Measurements from ENCODE around the gene HPCAL1.

HPCAL1 gene

DNA sequence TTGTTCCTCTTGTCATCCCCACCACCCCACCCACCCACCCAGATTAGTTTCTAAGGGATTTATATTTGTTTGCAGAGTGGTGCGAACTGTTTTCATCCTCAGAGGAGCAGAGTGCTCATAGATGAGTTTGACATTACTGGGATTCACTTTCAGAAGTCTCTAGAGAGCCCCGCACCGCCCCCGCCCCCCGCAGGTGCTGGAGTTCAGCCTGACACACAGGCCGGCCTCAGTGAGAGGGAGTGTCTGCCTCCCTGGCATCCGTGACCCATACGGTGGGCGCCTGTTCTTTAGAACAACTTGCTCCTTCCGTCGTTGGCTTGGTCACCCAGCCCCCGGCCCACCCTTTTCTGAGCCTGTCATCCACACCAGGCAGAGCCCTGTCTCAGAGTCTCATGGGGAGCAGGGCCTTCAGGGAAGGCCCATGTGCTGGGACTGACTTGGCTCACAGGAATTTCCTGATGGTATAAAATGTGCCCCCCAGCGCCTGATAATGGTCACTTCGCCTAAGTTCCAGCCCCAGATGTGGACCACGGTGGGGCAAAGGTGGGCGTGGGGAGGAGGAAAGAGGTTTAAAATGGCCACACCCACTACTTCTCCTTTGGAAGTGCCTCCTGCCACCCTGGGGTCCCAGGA lies 44.3 kb downstream of the HPCAL1 start:
- no peak overlapping the region for H3K27ac ChIP-seq
- TF ChIP-seq ZFX (IDR thresholded peaks at IDR 0.05; ENCODE audit: borderline replicate concordance): no peak
- TF ChIP-seq, protein P1, sequence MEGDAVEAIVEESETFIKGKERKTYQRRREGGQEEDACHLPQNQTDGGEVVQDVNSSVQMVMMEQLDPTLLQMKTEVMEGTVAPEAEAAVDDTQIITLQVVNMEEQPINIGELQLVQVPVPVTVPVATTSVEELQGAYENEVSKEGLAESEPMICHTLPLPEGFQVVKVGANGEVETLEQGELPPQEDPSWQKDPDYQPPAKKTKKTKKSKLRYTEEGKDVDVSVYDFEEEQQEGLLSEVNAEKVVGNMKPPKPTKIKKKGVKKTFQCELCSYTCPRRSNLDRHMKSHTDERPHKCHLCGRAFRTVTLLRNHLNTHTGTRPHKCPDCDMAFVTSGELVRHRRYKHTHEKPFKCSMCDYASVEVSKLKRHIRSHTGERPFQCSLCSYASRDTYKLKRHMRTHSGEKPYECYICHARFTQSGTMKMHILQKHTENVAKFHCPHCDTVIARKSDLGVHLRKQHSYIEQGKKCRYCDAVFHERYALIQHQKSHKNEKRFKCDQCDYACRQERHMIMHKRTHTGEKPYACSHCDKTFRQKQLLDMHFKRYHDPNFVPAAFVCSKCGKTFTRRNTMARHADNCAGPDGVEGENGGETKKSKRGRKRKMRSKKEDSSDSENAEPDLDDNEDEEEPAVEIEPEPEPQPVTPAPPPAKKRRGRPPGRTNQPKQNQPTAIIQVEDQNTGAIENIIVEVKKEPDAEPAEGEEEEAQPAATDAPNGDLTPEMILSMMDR (IDR thresholded peaks at IDR 0.05): no peak

DNA sequence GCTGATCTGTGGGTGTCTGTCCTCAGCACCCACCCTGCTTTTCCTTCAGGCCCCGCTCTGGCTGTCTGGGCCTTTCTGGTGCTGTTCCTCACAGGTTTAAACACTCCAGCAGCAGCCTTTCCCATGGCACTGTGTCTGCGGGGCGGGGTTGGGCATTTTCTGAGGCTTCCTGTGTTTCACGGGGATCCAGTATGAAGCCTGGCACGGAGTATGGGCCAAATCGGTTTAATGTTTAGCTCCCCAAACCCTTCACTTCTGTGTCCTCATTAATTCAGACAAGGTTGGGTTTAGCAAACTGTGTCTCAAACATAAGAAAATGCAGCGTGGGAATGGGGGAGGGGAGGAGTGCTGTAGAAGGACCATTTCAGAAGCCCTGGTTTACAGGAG lies 44.9 kb downstream of the HPCAL1 start:
- no peak overlapping the region for H3K27ac ChIP-seq
- TF ChIP-seq, protein P1 (IDR thresholded peaks at IDR 0.05): no peak
- no peak for TF ChIP-seq ZFX (IDR thresholded peaks at IDR 0.05; ENCODE audit: borderline replicate concordance)

DNA sequence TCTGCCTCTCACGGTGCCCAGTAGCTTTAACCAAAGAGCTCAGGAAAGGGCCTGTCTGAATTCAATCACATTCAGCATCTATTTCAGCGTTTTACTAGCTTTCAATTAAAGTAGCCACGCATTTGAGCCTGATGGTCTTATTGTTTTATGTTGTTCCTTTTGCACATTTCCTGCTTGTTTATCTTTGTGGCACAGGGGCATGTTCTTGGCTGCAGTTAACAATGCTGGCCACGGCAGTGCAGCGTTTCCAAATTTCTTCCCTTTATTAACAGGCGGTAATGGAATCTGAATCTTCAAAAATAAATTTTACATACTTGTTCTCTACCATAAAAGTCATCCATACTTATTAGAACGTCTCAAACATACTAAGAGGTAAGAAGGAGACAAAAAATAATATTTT lies 46.2 kb downstream of the HPCAL1 start:
- no peak overlapping the region for H3K27ac ChIP-seq
- no peak for TF ChIP-seq ZFX (IDR thresholded peaks at IDR 0.05; ENCODE audit: borderline replicate concordance)

DNA sequence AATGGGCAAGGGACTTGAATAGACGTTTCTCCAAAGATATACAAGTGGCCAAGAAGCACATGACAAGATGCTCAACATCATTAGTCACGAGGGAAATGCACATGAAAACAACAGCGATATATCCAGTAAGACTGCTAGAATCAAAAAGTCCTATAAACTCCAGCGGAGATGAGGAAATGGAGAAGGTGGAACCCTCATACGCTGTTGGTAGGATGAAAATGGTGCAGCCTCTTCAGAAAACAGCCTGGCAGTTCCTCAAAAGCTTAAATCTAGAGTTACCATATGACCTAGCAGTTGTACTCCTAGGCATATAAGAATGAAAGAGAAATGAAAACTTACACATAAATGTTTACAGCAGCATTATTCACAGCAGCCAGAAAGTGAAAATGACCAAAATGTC lies 48.1 kb downstream of the HPCAL1 start:
- no peak overlapping the region for H3K27ac ChIP-seq
- no peak for TF ChIP-seq ZFX (IDR thresholded peaks at IDR 0.05; ENCODE audit: borderline replicate concordance)
- TF ChIP-seq, protein P1 (IDR thresholded peaks at IDR 0.05): no peak

DNA sequence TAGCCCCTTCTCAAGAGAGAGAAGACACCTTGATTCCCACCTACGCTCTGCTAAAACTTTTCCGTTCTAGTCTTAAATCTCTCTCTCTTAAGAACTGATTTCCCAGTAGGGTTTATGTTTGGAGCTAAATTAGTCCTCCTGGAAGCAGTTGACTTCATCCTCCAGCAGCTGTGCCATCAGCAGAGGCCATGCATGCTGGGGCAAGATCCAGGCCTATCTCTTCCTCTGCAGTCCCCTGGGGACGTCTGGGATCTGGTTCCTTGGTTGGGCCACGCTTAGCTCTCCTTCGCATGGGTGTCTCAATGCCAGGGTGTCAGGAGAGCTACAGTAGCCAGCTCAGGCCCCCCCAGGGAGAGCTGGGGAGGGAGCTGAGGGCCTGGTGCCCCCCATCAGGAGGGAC lies 49.7 kb downstream of the HPCAL1 start:
- TF ChIP-seq, protein P1 (IDR thresholded peaks at IDR 0.05): no peak
- no peak overlapping the region for H3K27ac ChIP-seq

DNA sequence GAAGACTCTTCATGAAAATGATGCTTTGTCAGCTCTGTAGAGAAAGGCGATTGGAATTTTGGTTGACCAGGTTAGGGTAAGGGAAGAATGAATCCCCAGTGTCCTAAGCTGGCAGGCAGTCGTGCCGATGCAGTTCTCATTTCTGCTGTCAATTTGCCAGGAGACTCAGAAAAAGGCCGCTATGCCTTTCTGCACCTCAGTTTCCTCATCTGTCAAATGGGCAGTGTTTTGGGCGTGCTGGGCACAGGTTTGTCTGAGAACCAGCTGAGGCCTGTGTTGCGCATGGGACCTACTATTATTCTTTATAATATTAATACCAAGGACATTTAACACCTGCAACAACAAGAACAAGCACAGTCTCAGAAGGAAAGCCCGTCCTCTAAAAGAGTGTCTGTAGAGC lies 50.3 kb downstream of the HPCAL1 start:
- H3K27ac ChIP-seq: no peak overlapping the region
- TF ChIP-seq, protein P1 (IDR thresholded peaks at IDR 0.05): no peak
- no peak for TF ChIP-seq ZFX (IDR thresholded peaks at IDR 0.05; ENCODE audit: borderline replicate concordance)

DNA sequence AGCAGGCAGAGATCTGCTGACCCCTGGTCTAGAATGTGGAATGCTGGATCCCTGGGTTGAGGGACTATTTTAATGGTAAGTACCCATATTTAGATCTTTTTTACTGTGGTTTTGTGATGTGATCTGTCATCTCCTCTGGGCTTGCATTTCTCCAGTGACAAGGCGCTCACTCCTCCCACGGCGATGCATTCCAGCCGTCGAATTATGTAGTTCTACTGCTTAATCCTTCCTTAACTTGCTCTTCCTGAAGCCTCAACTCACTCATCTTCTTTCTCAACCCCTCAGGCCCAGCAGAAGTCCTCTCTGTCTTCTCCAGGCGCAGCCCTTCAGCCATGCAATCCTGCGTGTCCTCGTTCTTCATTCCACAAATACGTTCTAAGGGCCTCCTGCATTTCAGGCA lies 51.2 kb downstream of the HPCAL1 start:
- TF ChIP-seq ZFX (IDR thresholded peaks at IDR 0.05; ENCODE audit: borderline replicate concordance): no peak
- no peak overlapping the region for H3K27ac ChIP-seq

DNA sequence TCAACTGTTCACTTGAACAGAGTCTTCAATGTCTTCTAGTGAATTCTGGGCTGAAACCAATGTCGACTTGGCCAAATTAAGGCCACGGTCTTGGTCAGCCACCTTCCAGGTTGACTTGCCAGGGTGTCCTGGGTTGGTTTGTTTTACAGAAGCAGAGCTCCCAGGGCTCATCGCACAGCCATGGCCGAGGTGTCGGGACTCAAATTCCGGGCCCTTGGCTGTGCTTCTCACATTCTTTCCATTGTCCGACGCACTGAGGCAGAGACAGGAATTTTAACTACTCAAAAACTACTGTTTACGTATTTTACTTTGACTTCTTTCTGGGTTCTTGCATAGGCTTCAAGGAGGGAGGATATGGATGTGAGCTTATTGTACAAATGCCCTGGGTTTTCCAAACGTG lies 51.7 kb downstream of the HPCAL1 start:
- no peak for TF ChIP-seq ZFX (IDR thresholded peaks at IDR 0.05; ENCODE audit: borderline replicate concordance)
- TF ChIP-seq, protein P1 (IDR thresholded peaks at IDR 0.05): no peak
- H3K27ac ChIP-seq: no peak overlapping the region

Data from 22Rv1 (cell line).